AG04450 (cell line): ENCODE data around the gene ZPR1. TPM values are rescaled to one million over a fixed set of nuclear protein-coding genes. Genes with fewer than 3 reads are reported as not detected.

Source experiments
- CTCF ChIA-PET: fragments of 300-600, 350-600 bp; formaldehyde crosslinking; extraction: SDS; loops from one replicate; lab custom pipeline; 2022; ENCODE audit warnings: antibody characterized with exemption, inconsistent platforms; lab: Charles Lee
- POLR2A ChIA-PET: fragments of 350-600 bp; formaldehyde crosslinking; extraction: SDS; loops from one replicate; lab custom pipeline; 2021; ENCODE audit warnings: antibody characterized with exemption, inconsistent platforms; lab: Yijun Ruan, JAX
- DNase-seq: peaks from one replicate; pipeline ENCODE4 v3.0.0-alpha.2; 2011; ENCODE audit warnings: low read depth, low spot score
- H3K27ac ChIP-seq: one replicate; pipeline ENCODE4 v1.5.1; 2012; ENCODE audit warnings: low read depth, low read length, control low read depth
- H3K27me3 ChIP-seq: one replicate; pipeline ENCODE4 v1.6.0; 2012; ENCODE audit warnings: low read length; ENCODE audit not compliant: control insufficient read depth, insufficient read depth
- H3K4me3 ChIP-seq: 2 replicates; pipeline ENCODE4 v1.5.1; 2011; ENCODE audit warnings: mild to moderate bottlenecking, low read depth, low read length, control low read depth
- H3K9me3 ChIP-seq: 2 replicates; pipeline ENCODE4 v1.5.1; 2012; ENCODE audit warnings: low read length; ENCODE audit not compliant: control insufficient read depth, insufficient read depth
- CTCF ChIP-seq: IDR thresholded peaks from 2 replicates; pipeline ENCODE4 v1.5.1; 2011; ENCODE audit warnings: low read depth, low read length, control low read depth, inconsistent platforms
- polyA plus RNA-seq: library from polyadenylated mRNA; depleted of rRNA; stranded (reverse); fragments of >200 nt; gene quantifications from 2 replicates; pipeline ENCODE4 v1.2.3, GENCODE V29; 2011

ZPR1 gene
- polyA plus RNA-seq, 1 experiment, result 57.1 TPM

- DNase-seq, result no peak
- CTCF ChIA-PET, result interaction anchor here (0.9 to 11.0 kb wide), 43 partner anchors 10 to 497 kb away, joined by 3 to 209 read pairs (median 5); partner anchors contain the start of genes APOA1, APOA4, APOC3 and BUD13
- no peaks in the 10 kb centered on the region for H3K27me3 ChIP-seq
- no peak for TF ChIP-seq CTCF
- POLR2A ChIA-PET, result interaction anchor here (1.1 kb wide), 1 partner anchor 436 kb away, joined by 3 read pairs; no protein-coding TSS in a partner anchor
- H3K9me3 ChIP-seq, result no peaks in the 10 kb centered on the region
- H3K27ac ChIP-seq, result no peak overlapping the region
- no peak overlapping the region for H3K4me3 ChIP-seq
Observed at GRCh38 chr11:116790167-116791001, 2.6 kb upstream of the ZPR1 start.

- Histone ChIP-seq H3K27me3 (no peaks in the 10 kb centered on the region), H3K9me3 (no peaks in the 10 kb centered on the region), H3K4me3 (no peak overlapping the region), H3K27ac (no peak overlapping the region)
- ChIA-PET POLR2A (interaction anchor here (3.3 kb wide), 1 partner anchor 16 kb away, joined by 11 read pairs; the partner anchor contains the start of gene BUD13), CTCF (interaction anchor here (0.8 to 11.0 kb wide), 5 partner anchors 20 to 317 kb away, joined by 3 to 209 read pairs (median 39); partner anchors contain the start of genes APOA1 and SIK3)
- TF ChIP-seq CTCF, result no peak
- no peak for DNase-seq
Observed at GRCh38 chr11:116788975-116789374, 1.2 kb upstream of the ZPR1 start.

- Histone ChIP-seq H3K9me3 (no peaks in the 10 kb centered on the region), H3K27ac (peak overlapping the region; percentile 65), H3K4me3 (peak overlapping the region; percentile 89), H3K27me3 (no peaks in the 10 kb centered on the region)
- ChIA-PET POLR2A (interaction anchor here (1.0 to 3.3 kb wide), 4 partner anchors 16 to 390 kb away, joined by 3 to 11 read pairs (median 6); partner anchors contain the start of genes BUD13, PAFAH1B2 and SIDT2), CTCF (interaction anchor here (0.8 to 11.0 kb wide), 6 partner anchors 20 to 438 kb away, joined by 3 to 209 read pairs (median 12); partner anchors contain the start of gene SIK3)
- no peak for DNase-seq
- TF ChIP-seq CTCF, result no peak
Observed at GRCh38 chr11:116788534-116788933, 711 bp upstream of the ZPR1 start.

GRCh38 chr11:116787436-116787785 lies 412 bp downstream of the ZPR1 start:
- TF ChIP-seq CTCF, result no peak
- H3K27ac ChIP-seq, result no peak overlapping the region

More at GRCh38 chr11:116787436-116787785, 412 bp downstream of the ZPR1 start:
- DNase-seq, result no peak
- no peaks in the 10 kb centered on the region for H3K9me3 ChIP-seq
- no peaks in the 10 kb centered on the region for H3K27me3 ChIP-seq
- ChIA-PET CTCF (interaction anchor here (0.5 to 11.0 kb wide), 6 partner anchors 49 to 440 kb away, joined by 3 to 209 read pairs (median 4); no protein-coding TSS in a partner anchor), POLR2A (interaction anchor here (1.0 to 3.3 kb wide), 4 partner anchors 14 to 391 kb away, joined by 3 to 11 read pairs (median 6); partner anchors contain the start of genes BUD13, PAFAH1B2 and SIDT2)
- H3K4me3 ChIP-seq, result peak overlapping the region; percentile 89
